GM12874 (cell line): ENCODE measurements around the gene HSD17B3.

Source experiments
- CTCF ChIP-seq: IDR thresholded peaks from 2 replicates; pipeline ENCODE4 v1.5.1; 2011; ENCODE audit warnings: low read depth, mild to moderate bottlenecking, control low read depth, low read length, moderate library complexity; ENCODE audit not compliant: insufficient read depth

Gene HSD17B3

GRCh38 chr9:96199006-96199405, 103.0 kb downstream of the HSD17B3 start:
- TF ChIP-seq CTCF, result no peak

GRCh38 chr9:96195541-96195940, 106.4 kb downstream of the HSD17B3 start:
- no peak for TF ChIP-seq CTCF

- no peak for TF ChIP-seq CTCF
Observed at GRCh38 chr9:96193236-96193755, 108.7 kb downstream of the HSD17B3 start.

- no peak for TF ChIP-seq CTCF
Observed at GRCh38 chr9:96192710-96193109, 109.3 kb downstream of the HSD17B3 start.

GRCh38 chr9:96189995-96190394, 112.0 kb downstream of the HSD17B3 start:
- no peak for TF ChIP-seq CTCF

- no peak for TF ChIP-seq CTCF
Observed at GRCh38 chr9:96188571-96188970, 113.4 kb downstream of the HSD17B3 start.

GRCh38 chr9:96187151-96187555, 114.8 kb downstream of the HSD17B3 start:
- no peak for TF ChIP-seq CTCF
